Suprapubic skin (tissue), 4 donors: Measurements from ENCODE around the gene RRAGD. TPM values are rescaled to one million over a fixed set of nuclear protein-coding genes. Genes with fewer than 3 reads are reported as not detected.
A peak's percentile ranks its signal among the peaks of the same experiment; 100 is the strongest.

Experiments
- DNase-seq, 2 donors: peaks; one replicate each; pipeline ENCODE4 v3.0.0-alpha.2; 2019; ENCODE audit warnings: low spot score in 2 of 2
- H3K27ac ChIP-seq: fragments of 200-600 bp; sonication (generic); one replicate; pipeline ENCODE4 v1.5.1; 2019
- H3K27me3 ChIP-seq: fragments of 200-600 bp; sonication (generic); one replicate; pipeline ENCODE4 v1.5.1; 2019
- H3K36me3 ChIP-seq: fragments of 200-600 bp; sonication (generic); one replicate; pipeline ENCODE4 v1.5.1; 2019
- H3K4me1 ChIP-seq: fragments of 200-600 bp; sonication (generic); one replicate; pipeline ENCODE4 v1.5.1; 2019
- H3K4me3 ChIP-seq: fragments of 200-600 bp; sonication (generic); one replicate; pipeline ENCODE4 v1.5.1; 2019; ENCODE audit warnings: mild to moderate bottlenecking
- H3K9me3 ChIP-seq: fragments of 200-600 bp; sonication (generic); one replicate; pipeline ENCODE4 v1.5.1; 2019
- CTCF ChIP-seq, 2 donors: fragments of 200-600 bp in 1 of 2; fragments of 450-650 bp in 1 of 2; sonication (generic) in 1 of 2; IDR thresholded peaks; one replicate each; pipeline ENCODE4 v1.5.1; 2016 to 2019; ENCODE audit warnings: antibody characterized with exemption in 2 of 2, mild to moderate bottlenecking in 1 of 2, moderate library complexity in 1 of 2
- EP300 ChIP-seq: sonication (generic); formaldehyde crosslinking; IDR thresholded peaks from one replicate; pipeline ENCODE4 v1.6.1; 2017; ENCODE audit warnings: antibody characterized with exemption
- POLR2A ChIP-seq, 2 donors: fragments of 450-650 bp; IDR thresholded peaks; one replicate each; pipeline ENCODE4 v1.6.1; 2017; ENCODE audit warnings: antibody characterized with exemption in 2 of 2, mild to moderate bottlenecking in 2 of 2, moderate library complexity in 2 of 2
- POLR2AphosphoS5 ChIP-seq, 3 donors: sonication (generic); formaldehyde crosslinking; IDR thresholded peaks; one replicate each; pipeline ENCODE4 v1.6.1; 2017; ENCODE audit warnings: antibody characterized with exemption in 3 of 3
- WGBS: methylation state at CpG from one replicate; pipeline ENCODE4 v1.1.5; 2018; 5-methylcytosine and 5-hydroxymethylcytosine counted together
- total RNA-seq, 4 donors: library from RNA; depleted of rRNA; stranded (reverse); fragments of >200 nt; gene quantifications; one replicate each; pipeline ENCODE4 v1.1.0, GENCODE V29; 2016

The RRAGD gene
- total RNA-seq, 4 donors from 2014 or later = 13.7 to 24.3 (median 17.9) TPM

GRCh38 chr6:89436226-89436625 lies 24.2 kb upstream of the RRAGD start:
- peaks cover 16% of the 10 kb centered on the region for H3K4me1 ChIP-seq
- H3K4me3 ChIP-seq = no peak overlapping the region
- no peak overlapping the region for H3K27ac ChIP-seq
- no peak for TF ChIP-seq POLR2AphosphoS5 (IDR thresholded peaks at IDR 0.05)
- no peak for TF ChIP-seq CTCF (IDR thresholded peaks at IDR 0.05)
- no peak for TF ChIP-seq EP300
- TF ChIP-seq POLR2A (IDR thresholded peaks at IDR 0.05) = no peak
- H3K36me3 ChIP-seq = no peaks in the 10 kb centered on the region
- no peak for DNase-seq
- no peaks in the 10 kb centered on the region for H3K27me3 ChIP-seq
- 42% methylated on average over 2 of the region's 2 CpGs for WGBS
- H3K9me3 ChIP-seq = no peaks in the 10 kb centered on the region

- H3K4me3 ChIP-seq = no peak overlapping the region
- no peak overlapping the region for H3K27ac ChIP-seq
- 72% methylated on average over 4 of the region's 4 CpGs for WGBS
- DNase-seq = no peak
- no peaks in the 10 kb centered on the region for H3K27me3 ChIP-seq
- H3K36me3 ChIP-seq = no peaks in the 10 kb centered on the region
- TF ChIP-seq CTCF (IDR thresholded peaks at IDR 0.05) (no peak), POLR2A (IDR thresholded peaks at IDR 0.05) (no peak), POLR2AphosphoS5 (IDR thresholded peaks at IDR 0.05) (no peak), EP300 (no peak)
- no peaks in the 10 kb centered on the region for H3K9me3 ChIP-seq
- H3K4me1 ChIP-seq = peaks cover 16% of the 10 kb centered on the region
Observed at GRCh38 chr6:89434954-89435353, 22.9 kb upstream of the RRAGD start.

- Histone ChIP-seq H3K36me3 (no peaks in the 10 kb centered on the region), H3K4me3 (peak overlapping the region; percentile 84), H3K27me3 (no peaks in the 10 kb centered on the region), H3K4me1 (peaks cover 16% of the 10 kb centered on the region), H3K27ac (no peak overlapping the region), H3K9me3 (no peaks in the 10 kb centered on the region)
- no peak for DNase-seq
- WGBS = 76% methylated on average over 3 of the region's 3 CpGs
- TF ChIP-seq CTCF (IDR thresholded peaks at IDR 0.05) (no peak), POLR2AphosphoS5 (IDR thresholded peaks at IDR 0.05) (no peak), EP300 (no peak), POLR2A (IDR thresholded peaks at IDR 0.05) (no peak)
Observed at GRCh38 chr6:89434150-89434499, 22.1 kb upstream of the RRAGD start.

- Histone ChIP-seq H3K27me3 (no peaks in the 10 kb centered on the region), H3K27ac (peak overlapping the region; percentile 3), H3K4me1 (peaks cover 16% of the 10 kb centered on the region), H3K9me3 (no peaks in the 10 kb centered on the region), H3K36me3 (no peaks in the 10 kb centered on the region), H3K4me3 (peak overlapping the region; percentile 84)
- DNase-seq = peak in 1 of 2 donors; percentile 65
- WGBS = 8% methylated on average over 20 of the region's 80 CpGs
- TF ChIP-seq CTCF (IDR thresholded peaks at IDR 0.05) = no peak
- TF ChIP-seq POLR2AphosphoS5 (IDR thresholded peaks at IDR 0.05) = no peak
- TF ChIP-seq POLR2A (IDR thresholded peaks at IDR 0.05) = no peak
- no peak for TF ChIP-seq EP300
Observed at GRCh38 chr6:89433252-89434149, 21.4 kb upstream of the RRAGD start.

- Histone ChIP-seq H3K36me3 (no peaks in the 10 kb centered on the region), H3K27me3 (no peaks in the 10 kb centered on the region), H3K9me3 (no peaks in the 10 kb centered on the region), H3K4me3 (peak within 1 kb of the TSS; percentile 84), H3K27ac (peak within 1 kb of the TSS; percentile 3), H3K4me1 (peaks cover 16% of the 10 kb centered on the region)
- WGBS = 1% methylated on average over 18 of the region's 38 CpGs
- TF ChIP-seq POLR2A (IDR thresholded peaks at IDR 0.05) (peak in 1 of 2 donors; percentile 34), EP300 (no peak), CTCF (IDR thresholded peaks at IDR 0.05) (peak; percentile 89 to 96), POLR2AphosphoS5 (IDR thresholded peaks at IDR 0.05) (no peak)
- DNase-seq = peak; percentile 79 to 82
Observed at GRCh38 chr6:89432875-89433251, 20.8 kb upstream of the RRAGD start, which contains the start of gene ANKRD6. TSS of gene ANKRD6 (plus strand) at chr6:89433152. CDS start at chr6:89566977, 133,825 bp downstream.
